SK-N-SH (cell line): ENCODE data around the gene PARK7.

Source experiments
- NRF1 ChIP-seq: IDR thresholded peaks from 2 replicates; pipeline ENCODE4 v1.6.1; 2012; ENCODE audit warnings: low read depth, mild to moderate bottlenecking, low read length
- SMC3 ChIP-seq: IDR thresholded peaks from 2 replicates; pipeline ENCODE4 v1.6.1; 2012; ENCODE audit warnings: low read depth, low read length, improper control_type of control experiment
- TAF1 ChIP-seq: IDR thresholded peaks from 2 replicates; pipeline ENCODE4 v1.6.1; 2012; ENCODE audit warnings: low read depth, mild to moderate bottlenecking, low read length, moderate library complexity, borderline replicate concordance

DNA sequence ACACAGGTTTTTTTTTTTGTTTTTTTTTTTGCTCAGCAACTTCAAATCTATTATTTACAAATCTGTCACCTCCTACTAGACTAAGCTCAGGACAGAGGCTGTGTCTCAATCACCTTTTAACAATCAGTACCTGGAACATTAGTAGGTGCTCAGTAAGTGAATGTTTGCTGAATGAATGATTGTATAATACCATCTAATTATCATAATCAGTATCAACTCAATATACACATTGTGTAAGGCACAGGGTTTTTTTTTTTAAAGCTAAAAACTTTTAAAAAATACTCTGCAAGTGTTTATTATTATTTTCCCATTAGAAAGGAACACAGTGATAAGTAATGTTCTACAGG is 55.4 kb downstream of the PARK7 start:
- no peak for TF ChIP-seq TAF1
- TF ChIP-seq NRF1, result no peak
- no peak for TF ChIP-seq SMC3
